ENCODE measurements around the gene MED27.

MED27 gene

DNA sequence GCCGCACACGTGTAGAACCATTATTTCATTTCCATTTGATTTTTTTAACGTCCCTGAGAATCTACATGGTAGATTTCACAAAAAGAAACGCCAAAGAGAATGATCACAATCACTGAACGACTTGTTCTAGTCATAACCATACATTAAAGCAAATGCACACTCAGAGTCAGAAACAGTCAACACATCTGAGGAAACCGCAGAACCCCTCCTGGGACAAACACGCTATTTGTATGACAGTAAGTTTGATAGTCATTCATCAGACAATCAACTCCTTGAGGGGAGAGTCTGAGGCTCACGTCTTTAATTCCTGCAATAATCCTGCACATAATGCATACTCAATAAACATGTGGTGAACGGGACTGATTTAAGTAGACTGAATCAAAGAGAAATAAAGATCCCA, 129.2 kb downstream of the MED27 start:
- H3K4me3 ChIP-seq (replicated peaks; ENCODE audit: low read depth, low read length), result no peak overlapping the region
- TF ChIP-seq, protein P1, sequence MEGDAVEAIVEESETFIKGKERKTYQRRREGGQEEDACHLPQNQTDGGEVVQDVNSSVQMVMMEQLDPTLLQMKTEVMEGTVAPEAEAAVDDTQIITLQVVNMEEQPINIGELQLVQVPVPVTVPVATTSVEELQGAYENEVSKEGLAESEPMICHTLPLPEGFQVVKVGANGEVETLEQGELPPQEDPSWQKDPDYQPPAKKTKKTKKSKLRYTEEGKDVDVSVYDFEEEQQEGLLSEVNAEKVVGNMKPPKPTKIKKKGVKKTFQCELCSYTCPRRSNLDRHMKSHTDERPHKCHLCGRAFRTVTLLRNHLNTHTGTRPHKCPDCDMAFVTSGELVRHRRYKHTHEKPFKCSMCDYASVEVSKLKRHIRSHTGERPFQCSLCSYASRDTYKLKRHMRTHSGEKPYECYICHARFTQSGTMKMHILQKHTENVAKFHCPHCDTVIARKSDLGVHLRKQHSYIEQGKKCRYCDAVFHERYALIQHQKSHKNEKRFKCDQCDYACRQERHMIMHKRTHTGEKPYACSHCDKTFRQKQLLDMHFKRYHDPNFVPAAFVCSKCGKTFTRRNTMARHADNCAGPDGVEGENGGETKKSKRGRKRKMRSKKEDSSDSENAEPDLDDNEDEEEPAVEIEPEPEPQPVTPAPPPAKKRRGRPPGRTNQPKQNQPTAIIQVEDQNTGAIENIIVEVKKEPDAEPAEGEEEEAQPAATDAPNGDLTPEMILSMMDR (IDR thresholded peaks at IDR 0.05; ENCODE audit: low read length, missing control alignments), result no peak
- no peak for DNase-seq (ENCODE audit: low read depth)

DNA sequence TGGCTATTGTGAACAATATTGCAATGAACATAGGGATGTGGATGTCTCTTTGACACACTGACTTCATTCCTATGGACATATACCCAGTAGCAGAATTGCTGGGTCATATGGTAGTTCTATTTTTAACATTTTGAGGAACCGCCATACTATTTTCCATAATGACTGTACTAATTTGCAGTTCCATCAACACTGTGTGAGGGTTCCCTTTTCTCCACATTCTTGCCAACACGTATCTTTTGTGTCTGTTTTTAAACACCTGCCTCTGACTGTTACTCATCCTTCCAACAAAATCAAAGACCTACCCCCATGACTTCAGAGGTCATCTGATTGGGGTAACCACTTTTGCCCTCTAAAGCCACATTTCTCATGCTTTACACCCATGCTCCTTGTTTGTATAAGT, 133.5 kb downstream of the MED27 start:
- DNase-seq (ENCODE audit: low read depth), result no peak
- TF ChIP-seq, protein P1 (IDR thresholded peaks at IDR 0.05; ENCODE audit: low read length, missing control alignments), result no peak
- no peak overlapping the region for H3K4me3 ChIP-seq (replicated peaks; ENCODE audit: low read depth, low read length)

DNA sequence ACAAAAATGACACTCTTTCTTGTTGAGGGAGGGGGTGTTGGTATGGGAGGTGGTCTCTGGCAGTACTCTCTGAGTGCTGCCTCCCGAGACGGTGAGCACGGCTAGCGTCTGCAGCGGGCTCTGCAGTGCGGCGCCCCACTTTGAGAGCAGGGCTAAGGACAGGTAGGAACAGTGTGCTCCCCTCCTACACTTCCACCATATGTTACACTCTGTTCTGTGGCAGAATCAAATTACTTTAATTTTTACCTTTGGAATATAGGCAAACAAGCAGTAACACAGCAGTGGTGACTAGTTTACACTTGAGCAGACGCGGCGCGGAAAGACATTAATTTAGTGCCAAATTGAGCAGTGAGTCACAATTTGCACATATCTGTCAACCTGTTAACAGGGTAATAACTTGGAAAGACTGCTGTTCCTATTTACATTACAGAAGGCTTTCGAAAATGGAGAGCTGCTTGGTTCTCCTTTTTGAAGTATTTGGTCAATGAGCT, 136.3 kb downstream of the MED27 start:
- no peak for DNase-seq (ENCODE audit: low read depth)
- TF ChIP-seq, protein P1 (IDR thresholded peaks at IDR 0.05; ENCODE audit: low read length, missing control alignments), result no peak
- H3K4me3 ChIP-seq (replicated peaks; ENCODE audit: low read depth, low read length), result no peak overlapping the region

DNA sequence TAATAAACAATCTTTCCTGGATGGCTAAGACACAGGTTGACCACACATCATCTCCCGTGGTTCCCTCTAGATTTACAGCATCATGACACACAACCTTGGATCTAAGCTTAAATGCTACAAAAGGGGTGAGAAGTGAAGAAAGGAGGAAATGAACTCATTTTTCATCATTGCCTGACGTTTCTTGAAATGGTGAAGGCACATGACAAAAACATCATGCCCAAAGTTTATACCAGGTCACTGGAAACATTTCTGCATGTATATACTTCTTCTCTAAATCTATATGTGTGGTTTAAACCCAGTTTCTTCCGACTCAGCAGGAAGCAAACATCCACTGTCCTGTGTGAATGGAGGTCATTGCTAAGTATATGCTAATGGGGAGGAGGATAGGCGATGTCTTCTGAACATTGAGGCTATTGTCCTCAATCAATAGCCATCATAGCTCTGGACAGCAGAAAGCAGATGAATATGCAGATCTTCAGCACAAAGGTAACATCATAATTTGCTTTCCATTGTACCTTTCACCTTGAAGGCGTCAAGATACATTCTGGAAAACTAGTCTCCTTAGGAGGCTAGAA, 137.4 kb downstream of the MED27 start:
- no peak overlapping the region for H3K4me3 ChIP-seq (replicated peaks; ENCODE audit: low read depth, low read length)
- DNase-seq (ENCODE audit: low read depth), result no peak
- TF ChIP-seq, protein P1 (IDR thresholded peaks at IDR 0.05; ENCODE audit: low read length, missing control alignments), result no peak

DNA sequence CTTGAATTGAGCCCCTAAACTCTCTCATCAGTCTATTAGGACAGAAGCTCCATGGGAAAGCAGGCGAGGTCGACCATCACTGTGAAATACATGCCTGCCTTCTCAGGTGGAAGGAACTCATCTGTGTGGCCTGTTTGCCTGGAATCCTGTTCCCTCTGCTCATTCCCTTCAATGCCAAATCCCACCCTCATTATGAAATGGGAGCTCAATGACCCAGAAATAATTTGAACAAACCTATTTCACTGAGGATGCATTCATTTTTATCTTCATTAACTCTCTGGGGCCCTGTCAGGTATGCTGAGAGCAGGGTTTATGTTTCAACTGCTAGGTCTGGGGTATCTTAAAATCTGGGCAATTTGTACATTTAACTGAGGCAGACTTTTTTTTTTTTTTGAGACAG, 142.2 kb downstream of the MED27 start:
- H3K4me3 ChIP-seq (replicated peaks; ENCODE audit: low read depth, low read length), result no peak overlapping the region
- TF ChIP-seq, protein P1 (IDR thresholded peaks at IDR 0.05; ENCODE audit: low read length, missing control alignments), result no peak
- no peak for DNase-seq (ENCODE audit: low read depth)

DNA sequence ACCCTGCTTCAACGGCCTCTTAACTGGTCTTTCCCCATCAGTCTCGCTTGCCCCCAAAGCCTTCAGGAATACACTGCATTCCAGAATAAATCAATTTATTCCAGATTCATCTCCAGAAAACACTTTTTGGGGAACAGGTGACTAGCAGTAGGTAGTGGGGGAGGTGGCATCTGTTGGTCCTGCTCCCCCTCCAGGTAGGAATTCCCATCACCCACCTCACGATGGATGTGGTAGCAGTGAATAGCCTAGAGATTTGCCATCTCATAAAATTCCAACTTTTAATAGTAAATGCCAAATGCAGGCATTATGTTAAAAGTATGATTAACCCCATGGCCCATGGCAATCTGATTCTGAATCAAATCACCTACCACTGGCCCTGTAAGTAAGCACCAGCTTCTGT, 142.7 kb downstream of the MED27 start:
- TF ChIP-seq, protein P1 (IDR thresholded peaks at IDR 0.05; ENCODE audit: low read length, missing control alignments), result no peak
- no peak for DNase-seq (ENCODE audit: low read depth)
- H3K4me3 ChIP-seq (replicated peaks; ENCODE audit: low read depth, low read length), result no peak overlapping the region

DNA sequence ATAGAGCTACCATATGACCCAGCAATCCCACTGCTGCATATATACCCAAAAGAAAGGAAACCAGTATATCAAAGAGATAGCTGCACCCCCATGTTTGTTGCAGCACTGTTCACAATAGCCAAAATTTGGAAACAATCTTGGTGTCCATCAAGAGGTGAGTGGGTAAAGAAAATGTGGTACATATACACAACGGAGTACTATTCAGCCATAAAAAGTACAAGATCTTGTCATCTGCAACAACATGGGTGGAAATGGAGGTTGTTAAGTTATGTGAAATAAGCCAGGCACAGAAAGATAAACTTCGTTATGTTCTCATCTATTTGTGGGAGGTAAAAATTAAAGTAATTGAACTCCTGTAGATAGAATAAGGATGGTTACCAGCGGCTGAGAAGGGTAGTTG, 145.0 kb downstream of the MED27 start:
- H3K4me3 ChIP-seq (replicated peaks; ENCODE audit: low read depth, low read length), result no peak overlapping the region
- TF ChIP-seq, protein P1 (IDR thresholded peaks at IDR 0.05; ENCODE audit: low read length, missing control alignments), result no peak
- no peak for DNase-seq (ENCODE audit: low read depth)

Data from fibroblast of pulmonary artery (primary cell).